GM12878 (cell line): Measurements from ENCODE around the gene NCAM1. TPM values are rescaled to one million over a fixed set of nuclear protein-coding genes. Genes with fewer than 3 reads are reported as not detected.

Experiments
- ATAC-seq: fragments of 200-7000 bp; cut with Tn5 transposase; 3 replicates; pipeline ENCODE4 v1.9.1; 2020; ENCODE audit warnings: mild to moderate bottlenecking, moderate library complexity
- BruUV-seq: library from RNA; stranded (reverse); fragments of 400-500 nt; replicated peaks from 2 replicates; lab custom pipeline; 2021; lab: Mats Ljungman, UMichigan
- CTCF ChIA-PET: fragments of 300-600 bp; sonication (Branson Sonifier 250); formaldehyde crosslinking; extraction: SDS; loops from one replicate; lab custom pipeline; 2021; ENCODE audit warnings: inconsistent platforms; lab: Yijun Ruan, JAX
- POLR2A ChIA-PET: fragments of 350-600 bp; formaldehyde crosslinking; extraction: SDS; loops from one replicate; lab custom pipeline; 2021; ENCODE audit warnings: inconsistent platforms; lab: Charles Lee
- RAD21 ChIA-PET: fragments of 300-600 bp; sonication (Branson Sonifier 250); formaldehyde crosslinking; loops from one replicate; lab custom pipeline; 2023; ENCODE audit warnings: antibody characterized with exemption; ENCODE audit not compliant: unreplicated experiment; lab: Charles Lee
- SMC1A ChIA-PET: fragments of 300-600 bp; sonication (Branson Sonifier 250); formaldehyde crosslinking; loops from one replicate; lab custom pipeline; 2023; ENCODE audit not compliant: unreplicated experiment, uncharacterized antibody; lab: Charles Lee
- DNase-seq: peaks from one replicate; pipeline ENCODE4 v3.0.0-alpha.2; 2011; ENCODE audit warnings: low read depth, low spot score
- FAIRE-seq: peaks from 3 replicates; lab custom pipeline; 2011; peaks lifted over from hg19 to GRCh38; lab: Jason Lieb, UNC
- H2AFZ ChIP-seq: 2 replicates; pipeline ENCODE4 v1.6.0; 2011; ENCODE audit warnings: low read depth, low read length, control low read depth; ENCODE audit not compliant: control insufficient read depth
- H3K27ac ChIP-seq: 2 replicates; pipeline ENCODE4 v1.5.1; 2011; ENCODE audit warnings: control low read depth; ENCODE audit not compliant: control insufficient read depth, insufficient read depth
- H3K27me3 ChIP-seq, 2 experiments: replicated peaks in 1 of 2; 2 replicates each; pipeline versions ENCODE4 v1.6.0 to v1.6.1; 2011; ENCODE audit warnings: low read length in 1 of 2; ENCODE audit not compliant: control insufficient read depth in 2 of 2, insufficient read depth in 2 of 2
- H3K36me3 ChIP-seq, 2 experiments: 2 replicates each; pipeline ENCODE4 v1.5.1; 2011; ENCODE audit warnings: low read length in 1 of 2; ENCODE audit not compliant: control insufficient read depth in 2 of 2, insufficient read depth in 2 of 2
- H3K4me1 ChIP-seq: 2 replicates; pipeline ENCODE4 v1.6.1; 2011; ENCODE audit warnings: mild to moderate bottlenecking, low read length, moderate library complexity, mixed read lengths; ENCODE audit not compliant: control insufficient read depth, insufficient read depth
- H3K4me2 ChIP-seq: 2 replicates; pipeline ENCODE4 v1.6.0; 2011; ENCODE audit warnings: control low read depth; ENCODE audit not compliant: control insufficient read depth, insufficient read depth
- H3K4me3 ChIP-seq: fragments of 200-600 bp; sonication (generic); 2 replicates; pipeline ENCODE4 v1.5.1; 2016
- H3K79me2 ChIP-seq: 2 replicates; pipeline ENCODE4 v1.6.0; 2011; ENCODE audit warnings: low read length; ENCODE audit not compliant: control insufficient read depth, insufficient read depth
- H3K9ac ChIP-seq: 2 replicates; pipeline ENCODE4 v1.8.0; 2011; ENCODE audit warnings: low read length, control low read depth, mixed read lengths; ENCODE audit not compliant: control insufficient read depth, insufficient read depth
- H3K9me3 ChIP-seq: replicated peaks from 3 replicates; pipeline ENCODE4 v1.5.1; 2011; ENCODE audit warnings: mild to moderate bottlenecking, low read length; ENCODE audit not compliant: control insufficient read depth, insufficient read depth
- H4K20me1 ChIP-seq: 2 replicates; pipeline ENCODE4 v1.6.0; 2011; ENCODE audit not compliant: control insufficient read depth, insufficient read depth
- ATF7 ChIP-seq: fragments of 450-650 bp; IDR thresholded peaks from 2 replicates; pipeline ENCODE4 v1.6.1; 2016; ENCODE audit warnings: low read depth, mild to moderate bottlenecking
- DPF2 ChIP-seq: fragments of 450-650 bp; IDR thresholded peaks from 2 replicates; pipeline ENCODE4 v1.6.1; 2017; ENCODE audit warnings: mild to moderate bottlenecking
- GATAD2B ChIP-seq: fragments of 450-650 bp; conservative IDR thresholded peaks from 2 replicates; pipeline ENCODE4 v1.6.1; 2017; ENCODE audit warnings: low read depth, mild to moderate bottlenecking, moderate library complexity
- IKZF2 ChIP-seq, 2 experiments: fragments of 450-650 bp; IDR thresholded peaks; 2 replicates each; pipeline ENCODE4 v1.6.1; 2017; ENCODE audit warnings: mild to moderate bottlenecking in 2 of 2, moderate library complexity in 2 of 2
- IRF4 ChIP-seq: IDR thresholded peaks from 2 replicates; pipeline ENCODE4 v1.6.1; 2011; ENCODE audit warnings: low read depth, low read length
- JUND ChIP-seq: IDR thresholded peaks from 2 replicates; pipeline ENCODE4 v1.6.1; 2012; ENCODE audit warnings: low read depth, mild to moderate bottlenecking, low read length, improper control_type of control experiment, moderate library complexity
- KLF5 ChIP-seq: fragments of 450-650 bp; IDR thresholded peaks from 2 replicates; pipeline ENCODE4 v1.6.1; 2014; ENCODE audit warnings: mild to moderate bottlenecking; ENCODE audit not compliant: partially characterized antibody
- LARP7 ChIP-seq: fragments of 450-650 bp; IDR thresholded peaks from 2 replicates; pipeline ENCODE4 v1.6.1; 2017; ENCODE audit warnings: mild to moderate bottlenecking
- MTA3 ChIP-seq: IDR thresholded peaks from 2 replicates; pipeline ENCODE4 v1.6.1; 2012; ENCODE audit warnings: low read length, inconsistent platforms, borderline replicate concordance
- MXI1 ChIP-seq: fragments of 150-350 bp; IDR thresholded peaks from 2 replicates; pipeline ENCODE4 v1.6.1; 2011; ENCODE audit warnings: low read depth, mild to moderate bottlenecking, inconsistent platforms, low read length, improper control_type of control experiment
- MYC ChIP-seq: IDR thresholded peaks from 2 replicates; pipeline ENCODE4 v1.6.1; 2011; ENCODE audit warnings: mild to moderate bottlenecking, low read length, moderate library complexity, inconsistent platforms; ENCODE audit not compliant: insufficient read depth, insufficient replicate concordance, insufficient read length, severe bottlenecking
- RAD51 ChIP-seq: fragments of 450-650 bp; IDR thresholded peaks from 2 replicates; pipeline ENCODE4 v1.6.1; 2016; ENCODE audit warnings: moderate library complexity, mild to moderate bottlenecking, inconsistent platforms
- RBBP5 ChIP-seq: fragments of 200-600 bp; sonication (generic); conservative IDR thresholded peaks from 2 replicates; pipeline ENCODE4 v1.6.1; 2016
- SREBF1 ChIP-seq: IDR thresholded peaks from 2 replicates; pipeline ENCODE4 v1.6.1; 2012; ENCODE audit warnings: mild to moderate bottlenecking, low read length
- SREBF2 ChIP-seq: IDR thresholded peaks from 2 replicates; pipeline ENCODE4 v1.6.1; 2012; ENCODE audit warnings: mild to moderate bottlenecking, low read length
- TCF12 ChIP-seq: IDR thresholded peaks from 2 replicates; pipeline ENCODE4 v1.6.1; 2011; ENCODE audit warnings: low read depth, mild to moderate bottlenecking, low read length
- TCF7 ChIP-seq: IDR thresholded peaks from 2 replicates; pipeline ENCODE4 v1.6.1; 2014; ENCODE audit warnings: antibody characterized with exemption, borderline replicate concordance
- ZNF274 ChIP-seq: IDR thresholded peaks from one replicate; pipeline ENCODE4 v1.8.0; 2011; ENCODE audit not compliant: insufficient read length, insufficient read depth
- ZNF384 ChIP-seq: IDR thresholded peaks from 2 replicates; pipeline ENCODE4 v1.6.1; 2012; ENCODE audit warnings: low read depth, mild to moderate bottlenecking, low read length, improper control_type of control experiment, borderline replicate concordance
- WGBS: methylation state at CpG from one replicate; pipeline ENCODE4 v1.1.6; 2016; ENCODE audit warnings: low lambda C conversion rate; ENCODE audit not compliant: insufficient replicate concordance, insufficient coverage; ENCODE audit errors: missing lambda C conversion rate; 5-methylcytosine and 5-hydroxymethylcytosine counted together
- in situ Hi-C: fragments of 300-500 bp; cut with MboI; formaldehyde crosslinking; loops from 9 replicates; pipeline ENCODE4 v1.14.3; 2018; ENCODE audit warnings: mixed read lengths
- intact Hi-C: fragments of 100-400 bp; cut with micrococcal nuclease; formaldehyde crosslinking; loops from one replicate; pipeline ENCODE4 v1.14.2; 2022; ENCODE audit not compliant: unreplicated experiment
- polyA plus RNA-seq, 11 experiments: library from polyadenylated mRNA; depleted of rRNA in 4 of 11; unstranded in 6 of 11; stranded (reverse) in 5 of 11; fragments of >200 nt; fragmentation: Nextera tagmentation in 4 of 11; fragmentation: Illumina TruSeq in 1 of 11; extraction: Ambion mirVana in 4 of 11; extraction: Trizol in 1 of 11; gene quantifications; 1 replicate in 1 of 11; 2 replicates in 10 of 11; pipeline versions ENCODE4 v1.2.1 to v1.2.3, GENCODE V29; 2011 to 2016; ENCODE audit warnings: inconsistent platforms in 2 of 11, missing spikeins in 2 of 11, low read depth in 1 of 11
- total RNA-seq, 4 experiments: library from RNA; depleted of rRNA in 3 of 4; stranded (reverse); fragments of >200 nt in 3 of 4; fragmentation: Illumina TruSeq in 1 of 4; extraction: Trizol in 1 of 4; gene quantifications; 2 replicates each; pipeline versions ENCODE4 v1.2.1 to v1.2.3, GENCODE V29; 2013 to 2021
- TF ChIP-seq, protein P1 (sequence below): fragments of 450-650 bp; IDR thresholded peaks from 2 replicates; pipeline ENCODE4 v1.6.1; 2016; ENCODE audit warnings: mild to moderate bottlenecking
- TF ChIP-seq, protein P2 (sequence below): IDR thresholded peaks from 2 replicates; pipeline ENCODE4 v1.6.1; 2012; ENCODE audit warnings: improper control_type of control experiment, low read depth, low read length; ENCODE audit not compliant: insufficient replicate concordance

Gene NCAM1
- total and polyA plus RNA-seq, 10 of the 15 experiments (the other 5 are each of a cell fraction or from before 2014, with no cell fraction given): 0.10 to 0.23 (median 0.11) TPM; not detected in 7

DNA sequence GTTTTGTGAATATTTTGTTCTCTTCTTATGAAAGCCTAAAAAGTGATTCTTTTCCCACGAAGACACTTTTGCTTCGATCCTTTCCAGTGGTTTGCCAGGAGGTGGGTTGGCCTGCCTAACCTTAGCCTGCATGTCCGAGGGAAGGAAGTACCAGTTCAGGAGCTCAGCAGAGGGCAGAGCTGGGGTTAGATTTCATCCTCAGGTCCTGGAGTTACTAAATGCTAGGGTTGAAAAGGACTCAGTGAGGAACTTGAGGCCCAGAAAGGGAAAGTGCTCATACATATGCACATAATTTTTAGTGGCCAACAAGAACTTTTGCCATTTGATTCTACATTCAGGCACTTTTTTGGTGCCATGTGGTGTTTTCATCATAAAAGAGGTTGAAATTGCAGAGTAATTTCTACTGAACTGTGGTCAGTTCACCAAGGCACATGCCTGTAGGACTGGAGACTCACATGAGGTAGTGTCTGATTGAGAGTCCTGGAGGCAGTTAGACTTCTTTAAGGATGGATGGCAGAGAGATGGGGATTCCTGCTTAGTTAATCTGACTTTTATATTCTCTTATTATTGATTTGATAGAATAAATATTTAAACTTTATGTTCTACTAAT is 36.7 kb downstream of the NCAM1 start (continued):
- TF ChIP-seq, protein P1, sequence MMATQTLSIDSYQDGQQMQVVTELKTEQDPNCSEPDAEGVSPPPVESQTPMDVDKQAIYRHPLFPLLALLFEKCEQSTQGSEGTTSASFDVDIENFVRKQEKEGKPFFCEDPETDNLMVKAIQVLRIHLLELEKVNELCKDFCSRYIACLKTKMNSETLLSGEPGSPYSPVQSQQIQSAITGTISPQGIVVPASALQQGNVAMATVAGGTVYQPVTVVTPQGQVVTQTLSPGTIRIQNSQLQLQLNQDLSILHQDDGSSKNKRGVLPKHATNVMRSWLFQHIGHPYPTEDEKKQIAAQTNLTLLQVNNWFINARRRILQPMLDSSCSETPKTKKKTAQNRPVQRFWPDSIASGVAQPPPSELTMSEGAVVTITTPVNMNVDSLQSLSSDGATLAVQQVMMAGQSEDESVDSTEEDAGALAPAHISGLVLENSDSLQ: no peak
- no peak for TF ChIP-seq MTA3
- TF ChIP-seq ATF7: no peak
- TF ChIP-seq TCF7: no peak
- no peak for TF ChIP-seq SREBF2
- no peak for TF ChIP-seq LARP7
- no peak for TF ChIP-seq TCF12

- FAIRE-seq: no peak
- in situ Hi-C loops: no loop called here
These were observed 38.3 kb downstream of the NCAM1 start for GRCh38 chr11:112999520-112999919.

More at GRCh38 chr11:112999520-112999919, 38.3 kb downstream of the NCAM1 start:
- ChIA-PET POLR2A (no interaction called here), SMC1A (no interaction called here), RAD21 (no interaction called here), CTCF (no interaction called here)
- Histone ChIP-seq H3K9ac (no peak overlapping the region), H3K79me2 (no peaks in the 10 kb centered on the region), H3K9me3 (no peaks in the 10 kb centered on the region), H3K4me2 (no peak overlapping the region), H4K20me1 (no peaks in the 10 kb centered on the region), H3K4me1 (no peaks in the 10 kb centered on the region), H3K4me3 (no peak overlapping the region), H3K27me3 (no peaks in the 10 kb centered on the region; a peak in 1 of 4 replicates), H3K36me3 (no peaks in the 10 kb centered on the region), H3K27ac (no peak overlapping the region), H2AFZ (no peak overlapping the region)
- WGBS: 0% methylated on average over 2 of the region's 2 CpGs
- DNase-seq: no peak
- BruUV-seq: no TSS peak
- no peak for TF ChIP-seq IKZF2 (IDR thresholded peaks at IDR 0.05)
- no peak for TF ChIP-seq ZNF384
- no peak for TF ChIP-seq GATAD2B
- TF ChIP-seq DPF2: no peak
- TF ChIP-seq, protein P2, sequence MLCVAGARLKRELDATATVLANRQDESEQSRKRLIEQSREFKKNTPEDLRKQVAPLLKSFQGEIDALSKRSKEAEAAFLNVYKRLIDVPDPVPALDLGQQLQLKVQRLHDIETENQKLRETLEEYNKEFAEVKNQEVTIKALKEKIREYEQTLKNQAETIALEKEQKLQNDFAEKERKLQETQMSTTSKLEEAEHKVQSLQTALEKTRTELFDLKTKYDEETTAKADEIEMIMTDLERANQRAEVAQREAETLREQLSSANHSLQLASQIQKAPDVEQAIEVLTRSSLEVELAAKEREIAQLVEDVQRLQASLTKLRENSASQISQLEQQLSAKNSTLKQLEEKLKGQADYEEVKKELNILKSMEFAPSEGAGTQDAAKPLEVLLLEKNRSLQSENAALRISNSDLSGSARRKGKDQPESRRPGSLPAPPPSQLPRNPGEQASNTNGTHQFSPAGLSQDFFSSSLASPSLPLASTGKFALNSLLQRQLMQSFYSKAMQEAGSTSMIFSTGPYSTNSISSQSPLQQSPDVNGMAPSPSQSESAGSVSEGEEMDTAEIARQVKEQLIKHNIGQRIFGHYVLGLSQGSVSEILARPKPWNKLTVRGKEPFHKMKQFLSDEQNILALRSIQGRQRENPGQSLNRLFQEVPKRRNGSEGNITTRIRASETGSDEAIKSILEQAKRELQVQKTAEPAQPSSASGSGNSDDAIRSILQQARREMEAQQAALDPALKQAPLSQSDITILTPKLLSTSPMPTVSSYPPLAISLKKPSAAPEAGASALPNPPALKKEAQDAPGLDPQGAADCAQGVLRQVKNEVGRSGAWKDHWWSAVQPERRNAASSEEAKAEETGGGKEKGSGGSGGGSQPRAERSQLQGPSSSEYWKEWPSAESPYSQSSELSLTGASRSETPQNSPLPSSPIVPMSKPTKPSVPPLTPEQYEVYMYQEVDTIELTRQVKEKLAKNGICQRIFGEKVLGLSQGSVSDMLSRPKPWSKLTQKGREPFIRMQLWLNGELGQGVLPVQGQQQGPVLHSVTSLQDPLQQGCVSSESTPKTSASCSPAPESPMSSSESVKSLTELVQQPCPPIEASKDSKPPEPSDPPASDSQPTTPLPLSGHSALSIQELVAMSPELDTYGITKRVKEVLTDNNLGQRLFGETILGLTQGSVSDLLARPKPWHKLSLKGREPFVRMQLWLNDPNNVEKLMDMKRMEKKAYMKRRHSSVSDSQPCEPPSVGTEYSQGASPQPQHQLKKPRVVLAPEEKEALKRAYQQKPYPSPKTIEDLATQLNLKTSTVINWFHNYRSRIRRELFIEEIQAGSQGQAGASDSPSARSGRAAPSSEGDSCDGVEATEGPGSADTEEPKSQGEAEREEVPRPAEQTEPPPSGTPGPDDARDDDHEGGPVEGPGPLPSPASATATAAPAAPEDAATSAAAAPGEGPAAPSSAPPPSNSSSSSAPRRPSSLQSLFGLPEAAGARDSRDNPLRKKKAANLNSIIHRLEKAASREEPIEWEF: no peak
- TF ChIP-seq RAD51: no peak
- no peak for TF ChIP-seq RBBP5
- TF ChIP-seq ATF7: no peak
- no peak for TF ChIP-seq ZNF274
- no peak for TF ChIP-seq IRF4
- no peak for TF ChIP-seq SREBF1
- TF ChIP-seq KLF5: no peak
- no peak for TF ChIP-seq JUND
- no peak for TF ChIP-seq MXI1
- TF ChIP-seq MYC: no peak
- intact Hi-C loops: no loop called here
- no peak for ATAC-seq
